ENCODE results near the gene MAML3.

MAML3 gene

GRCh38 chr4:140172960-140173359 lies 19.0 kb upstream of the MAML3 start:
- no peak overlapping the region for H3K4me3 ChIP-seq (ENCODE audit: low read depth, low read length)
- no peak for DNase-seq (ENCODE audit: low read depth)
- TF ChIP-seq CTCF (conservative IDR thresholded peaks at IDR 0.05; ENCODE audit: low read depth, low read length): no peak

GRCh38 chr4:140170299-140170698 lies 16.3 kb upstream of the MAML3 start:
- no peak overlapping the region for H3K4me3 ChIP-seq (ENCODE audit: low read depth, low read length)
- DNase-seq (ENCODE audit: low read depth): no peak
- no peak for TF ChIP-seq CTCF (conservative IDR thresholded peaks at IDR 0.05; ENCODE audit: low read depth, low read length)

GRCh38 chr4:140168936-140169335 lies 15.0 kb upstream of the MAML3 start:
- H3K4me3 ChIP-seq (ENCODE audit: low read depth, low read length): no peak overlapping the region
- DNase-seq (ENCODE audit: low read depth): no peak
- no peak for TF ChIP-seq CTCF (conservative IDR thresholded peaks at IDR 0.05; ENCODE audit: low read depth, low read length)

GRCh38 chr4:140168474-140168873 lies 14.5 kb upstream of the MAML3 start:
- TF ChIP-seq CTCF (conservative IDR thresholded peaks at IDR 0.05; ENCODE audit: low read depth, low read length): no peak
- no peak overlapping the region for H3K4me3 ChIP-seq (ENCODE audit: low read depth, low read length)
- peak; percentile 28 for DNase-seq (ENCODE audit: low read depth)

GRCh38 chr4:140163029-140163810 lies 9.2 kb upstream of the MAML3 start:
- TF ChIP-seq CTCF (conservative IDR thresholded peaks at IDR 0.05; ENCODE audit: low read depth, low read length): no peak
- H3K4me3 ChIP-seq (ENCODE audit: low read depth, low read length): peak overlapping the region; percentile 39
- DNase-seq (ENCODE audit: low read depth): peak; percentile 81

GRCh38 chr4:140162596-140162995 lies 8.6 kb upstream of the MAML3 start:
- TF ChIP-seq CTCF (conservative IDR thresholded peaks at IDR 0.05; ENCODE audit: low read depth, low read length): no peak
- peak overlapping the region; percentile 39 for H3K4me3 ChIP-seq (ENCODE audit: low read depth, low read length)
- DNase-seq (ENCODE audit: low read depth): peak; percentile 9
